Activated CD4-positive, alpha-beta T cell treated with anti-CD3 and anti-CD28 coated beads, Interleukin-2, amount 10 ng/mL, durations not matched to agents 24 days and 14 days (primary cell): ENCODE data around the gene TMCC3. TPM values are rescaled to one million over a fixed set of nuclear protein-coding genes. Genes with fewer than 3 reads are reported as not detected.
"Not testable (repeated sequence)": the region's sequence is repeated elsewhere in the genome, so short reads cannot be mapped to it uniquely, and the experiment has no call there.

Experiments used
- DNase-seq: peaks from one replicate; pipeline ENCODE4 v3.0.0; 2022
- H3K27ac Mint-ChIP-seq: one replicate; pipeline ENCODE4 v1.8.0; 2022; ENCODE audit warnings: mild to moderate bottlenecking, mixed read lengths
- H3K27me3 Mint-ChIP-seq: one replicate; pipeline ENCODE4 v1.8.0; 2022; ENCODE audit warnings: mixed read lengths
- H3K36me3 Mint-ChIP-seq: one replicate; pipeline ENCODE4 v1.8.0; 2022; ENCODE audit warnings: low read depth, mild to moderate bottlenecking, mixed read lengths
- H3K4me1 Mint-ChIP-seq: one replicate; pipeline ENCODE4 v1.8.0; 2021; ENCODE audit warnings: mixed read lengths
- H3K4me3 Mint-ChIP-seq: one replicate; pipeline ENCODE4 v1.8.0; 2022; ENCODE audit warnings: mild to moderate bottlenecking, moderate library complexity, mixed read lengths
- H3K9me3 Mint-ChIP-seq: one replicate; pipeline ENCODE4 v1.8.0; 2021; ENCODE audit warnings: mixed read lengths
- intact Hi-C: fragments of 100-400 bp; cut with micrococcal nuclease; formaldehyde crosslinking; loops from one replicate; pipeline ENCODE4 v1.15.1; 2023
- total RNA-seq: library from RNA; stranded (reverse); gene quantifications from 2 replicates; pipeline ENCODE4 v1.2.3, GENCODE V29; 2022

Gene TMCC3
- total RNA-seq, 1 donor from 2014 or later: not detected

DNA sequence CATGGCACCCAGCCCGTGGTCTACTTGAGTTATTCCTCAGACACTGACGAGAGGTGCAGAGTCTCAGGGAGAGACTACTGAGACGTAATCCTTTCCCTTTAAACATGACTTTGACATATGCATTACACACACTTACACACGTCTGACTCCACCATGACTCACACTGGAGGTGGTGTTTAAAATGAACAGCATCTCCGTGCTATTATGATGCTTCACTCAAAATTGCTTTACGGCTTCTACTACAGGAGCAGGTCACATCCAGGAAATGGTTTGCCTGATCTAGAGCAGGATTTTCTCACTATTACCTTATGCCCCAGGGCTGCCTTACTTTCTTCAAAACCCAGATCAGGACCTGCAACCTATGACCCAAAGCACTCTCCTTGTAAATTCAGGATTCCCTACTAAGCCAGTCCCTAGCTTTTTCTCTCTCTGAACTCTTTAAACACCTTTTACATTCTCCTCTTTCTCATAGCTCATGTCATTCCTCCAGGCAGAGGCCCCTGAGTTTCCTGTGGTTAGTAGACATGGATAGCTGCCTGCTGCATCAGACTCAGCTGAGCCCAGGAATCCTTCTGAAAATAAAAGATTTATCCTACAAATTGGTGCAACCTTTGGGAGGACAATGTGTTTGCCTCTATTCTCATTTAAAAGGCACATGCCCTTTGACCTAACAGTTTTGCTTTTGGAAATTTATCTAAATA is 31.2 kb downstream of the TMCC3 start:
- Mint-ChIP-seq H3K4me1 (peaks cover 13% of the 10 kb centered on the region), H3K36me3 (no peaks in the 10 kb centered on the region), H3K27ac (no peak overlapping the region), H3K4me3 (no peak overlapping the region), H3K27me3 (peaks cover under 1% of the 10 kb centered on the region), H3K9me3 (peaks cover 3% of the 10 kb centered on the region)
- intact Hi-C loops: no loop called here
- DNase-seq: no peak

DNA sequence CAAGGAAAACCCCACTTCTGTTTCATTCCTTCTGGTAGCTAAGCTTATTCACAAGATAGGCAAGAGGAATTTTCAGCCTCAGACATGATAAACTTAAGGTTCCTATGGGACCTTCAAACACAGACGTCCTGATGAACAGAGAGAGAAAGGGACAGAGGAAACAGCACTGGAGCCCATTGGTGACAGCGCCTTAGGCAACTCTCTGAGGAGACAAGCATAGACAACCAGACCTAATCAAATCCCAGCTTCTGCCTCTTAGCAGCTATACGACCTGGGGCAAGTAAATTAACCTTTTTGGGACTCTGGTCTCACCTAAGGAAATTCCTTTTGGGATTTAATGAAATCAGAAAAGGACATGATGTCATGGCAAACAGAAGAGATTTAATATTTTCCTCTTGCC is 33.3 kb downstream of the TMCC3 start:
- Mint-ChIP-seq H3K9me3 (peaks cover 3% of the 10 kb centered on the region), H3K4me1 (peaks cover 10% of the 10 kb centered on the region), H3K27me3 (peaks cover 2% of the 10 kb centered on the region), H3K36me3 (no peaks in the 10 kb centered on the region), H3K27ac (no peak overlapping the region), H3K4me3 (no peak overlapping the region)
- DNase-seq: no peak
- intact Hi-C loops: no loop called here

DNA sequence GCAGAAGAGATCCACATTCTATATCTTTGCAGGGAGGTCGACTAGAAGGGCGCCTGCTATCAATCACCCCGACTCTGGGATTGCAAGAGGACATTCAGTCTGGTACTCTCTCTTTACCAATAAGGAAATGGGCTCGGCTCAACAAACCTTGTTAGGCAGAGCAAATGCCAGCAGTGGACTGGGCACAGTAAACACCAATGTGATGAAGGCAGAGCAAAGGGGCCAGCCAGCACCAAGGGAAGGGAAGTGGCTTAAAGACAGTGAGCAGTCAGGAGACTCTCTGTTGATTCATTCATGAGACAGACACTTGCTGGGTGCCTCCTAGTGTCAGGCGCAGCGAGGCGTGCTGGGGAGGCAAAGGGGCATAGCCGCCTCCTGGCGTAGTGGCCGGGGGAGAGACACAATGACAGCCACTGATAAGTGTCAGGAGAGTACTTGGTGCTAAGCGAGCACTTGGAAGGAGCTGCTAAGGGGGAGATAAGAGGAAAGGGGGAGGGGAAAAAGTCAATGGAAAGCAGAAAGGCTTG is 34.1 kb downstream of the TMCC3 start:
- H3K4me1 Mint-ChIP-seq: peaks cover 2% of the 10 kb centered on the region
- H3K36me3 Mint-ChIP-seq: no peaks in the 10 kb centered on the region
- no peak overlapping the region for H3K27ac Mint-ChIP-seq
- intact Hi-C loops: no loop called here
- no peak for DNase-seq
- peaks cover 3% of the 10 kb centered on the region for H3K9me3 Mint-ChIP-seq
- peaks cover 2% of the 10 kb centered on the region for H3K27me3 Mint-ChIP-seq
- no peak overlapping the region for H3K4me3 Mint-ChIP-seq

GRCh38 chr12:94615260-94616181 is 34.8 kb downstream of the TMCC3 start:
- DNase-seq: no peak
- H3K27ac Mint-ChIP-seq: no peak overlapping the region
- H3K36me3 Mint-ChIP-seq: no peaks in the 10 kb centered on the region
- H3K4me3 Mint-ChIP-seq: no peak overlapping the region
- intact Hi-C loops: no loop called here
- no peaks in the 10 kb centered on the region for H3K4me1 Mint-ChIP-seq
- peaks cover 3% of the 10 kb centered on the region for H3K9me3 Mint-ChIP-seq
- H3K27me3 Mint-ChIP-seq: peaks cover 5% of the 10 kb centered on the region

DNA sequence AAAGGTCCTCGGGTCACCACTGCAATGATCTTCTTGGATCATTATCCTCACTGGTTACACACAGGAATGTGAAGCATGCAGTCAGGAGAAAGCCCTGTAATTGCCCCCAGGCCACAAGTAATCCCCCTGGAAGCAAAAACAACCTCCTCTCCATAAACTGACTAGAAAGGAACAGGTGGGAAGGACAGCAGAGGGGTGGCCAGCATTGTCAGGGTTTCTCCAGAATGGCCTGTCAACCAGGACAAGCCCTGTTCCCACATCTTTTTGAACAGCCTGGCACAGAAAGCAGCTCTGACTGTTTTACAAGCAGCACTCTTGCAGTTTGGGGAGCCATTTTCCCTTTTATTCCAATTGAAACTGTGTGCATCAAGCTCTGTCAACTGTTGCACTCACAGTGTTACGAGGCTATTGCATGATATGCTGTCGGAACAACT is 36.1 kb downstream of the TMCC3 start:
- Mint-ChIP-seq H3K27me3 (peaks cover 16% of the 10 kb centered on the region), H3K36me3 (no peaks in the 10 kb centered on the region), H3K9me3 (peaks cover 3% of the 10 kb centered on the region), H3K27ac (no peak overlapping the region), H3K4me1 (no peaks in the 10 kb centered on the region), H3K4me3 (no peak overlapping the region)
- intact Hi-C loops: no loop called here
- no peak for DNase-seq

- Mint-ChIP-seq H3K9me3 (no peaks in the 10 kb centered on the region), H3K4me1 (no peaks in the 10 kb centered on the region), H3K36me3 (no peaks in the 10 kb centered on the region), H3K27ac (no peak overlapping the region), H3K27me3 (peaks cover 35% of the 10 kb centered on the region), H3K4me3 (no peak overlapping the region)
- intact Hi-C loops: loop anchor here (10.0 kb wide), 2 partner anchors 375 to 925 kb away; no protein-coding TSS in a partner anchor
- DNase-seq: no peak
These were observed 40.4 kb downstream of the TMCC3 start for GRCh38 chr12:94609917-94610443.

GRCh38 chr12:94606810-94607209 is 43.5 kb downstream of the TMCC3 start:
- intact Hi-C loops: loop anchor here (10.0 kb wide), 2 partner anchors 378 to 928 kb away; no protein-coding TSS in a partner anchor
- H3K9me3 Mint-ChIP-seq, DNase-seq, H3K4me1 Mint-ChIP-seq, H3K36me3 Mint-ChIP-seq, H3K27ac Mint-ChIP-seq, H3K4me3 Mint-ChIP-seq: not testable (repeated sequence)
- peaks cover 45% of the 10 kb centered on the region for H3K27me3 Mint-ChIP-seq

DNA sequence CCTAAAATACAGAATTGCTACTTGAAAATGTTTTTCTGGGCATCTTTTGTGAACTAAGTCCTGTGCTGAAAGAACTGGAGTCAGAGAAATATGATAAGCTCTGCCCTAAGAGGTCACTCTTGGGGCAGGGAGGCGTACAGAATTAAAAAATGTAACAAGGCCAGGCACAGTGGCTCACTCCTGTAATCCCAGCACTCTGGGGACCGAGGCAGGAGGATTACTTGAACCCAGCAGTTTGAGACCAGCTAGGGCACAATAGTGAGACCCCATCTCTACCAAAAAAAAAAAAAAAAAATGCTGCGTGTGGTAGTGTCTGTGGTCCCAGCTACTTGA is 46.0 kb downstream of the TMCC3 start:
- no peak for DNase-seq
- intact Hi-C loops: loop anchor here (10.0 kb wide), 2 partner anchors 380 to 930 kb away; no protein-coding TSS in a partner anchor
- Mint-ChIP-seq H3K27me3 (peaks cover 37% of the 10 kb centered on the region), H3K9me3 (no peaks in the 10 kb centered on the region), H3K4me3 (no peak overlapping the region), H3K36me3 (no peaks in the 10 kb centered on the region), H3K27ac (no peak overlapping the region), H3K4me1 (no peaks in the 10 kb centered on the region)

- no peaks in the 10 kb centered on the region for H3K4me1 Mint-ChIP-seq
- intact Hi-C loops: loop anchor here (1.0 to 10.0 kb wide), 4 partner anchors 37 to 931 kb away; no protein-coding TSS in a partner anchor
- peaks cover 38% of the 10 kb centered on the region for H3K27me3 Mint-ChIP-seq
- no peaks in the 10 kb centered on the region for H3K36me3 Mint-ChIP-seq
- no peak overlapping the region for H3K4me3 Mint-ChIP-seq
- peak; percentile 86 for DNase-seq
- no peak overlapping the region for H3K27ac Mint-ChIP-seq
- H3K9me3 Mint-ChIP-seq: no peaks in the 10 kb centered on the region
These were observed 46.7 kb downstream of the TMCC3 start for GRCh38 chr12:94603434-94604365.

- Mint-ChIP-seq H3K27ac (no peak overlapping the region), H3K9me3 (no peaks in the 10 kb centered on the region), H3K27me3 (peaks cover 37% of the 10 kb centered on the region), H3K4me1 (no peaks in the 10 kb centered on the region), H3K4me3 (no peak overlapping the region), H3K36me3 (no peaks in the 10 kb centered on the region)
- intact Hi-C loops: loop anchor here (2.0 to 10.0 kb wide), 3 partner anchors 39 to 933 kb away; no protein-coding TSS in a partner anchor
- DNase-seq: no peak
These were observed 48.3 kb downstream of the TMCC3 start for GRCh38 chr12:94602024-94602423.

GRCh38 chr12:94601307-94601706 is 49.0 kb downstream of the TMCC3 start:
- DNase-seq, H3K4me3 Mint-ChIP-seq, H3K27ac Mint-ChIP-seq, H3K36me3 Mint-ChIP-seq, H3K4me1 Mint-ChIP-seq, H3K9me3 Mint-ChIP-seq: not testable (repeated sequence)
- intact Hi-C loops: loop anchor here (10.0 kb wide), 2 partner anchors 383 to 933 kb away; no protein-coding TSS in a partner anchor
- peaks cover 36% of the 10 kb centered on the region for H3K27me3 Mint-ChIP-seq

GRCh38 chr12:94599189-94599588 is 51.2 kb downstream of the TMCC3 start:
- H3K36me3 Mint-ChIP-seq: no peaks in the 10 kb centered on the region
- intact Hi-C loops: no loop called here
- no peaks in the 10 kb centered on the region for H3K9me3 Mint-ChIP-seq
- DNase-seq: no peak
- H3K4me3 Mint-ChIP-seq: no peak overlapping the region
- peaks cover 30% of the 10 kb centered on the region for H3K27me3 Mint-ChIP-seq
- no peak overlapping the region for H3K27ac Mint-ChIP-seq
- no peaks in the 10 kb centered on the region for H3K4me1 Mint-ChIP-seq

DNA sequence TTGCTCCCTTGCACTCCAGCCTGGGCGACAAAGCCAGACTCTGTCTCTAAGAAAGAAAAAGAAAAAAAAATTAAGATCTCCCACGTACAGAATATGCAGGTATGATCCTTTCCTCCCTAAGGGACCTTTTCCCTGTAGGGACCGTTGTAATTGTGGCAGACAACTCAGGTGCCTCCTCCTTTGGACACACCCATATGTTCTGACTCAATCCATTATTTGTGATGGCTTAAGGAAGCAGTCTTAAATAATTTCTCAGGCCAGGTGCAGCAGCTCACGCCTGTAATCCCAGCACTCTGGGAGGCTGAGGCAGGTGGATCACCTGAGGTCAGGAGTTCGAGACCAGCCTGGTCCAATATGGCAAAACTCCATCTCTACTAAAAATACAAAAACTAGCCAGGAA is 53.1 kb downstream of the TMCC3 start:
- Mint-ChIP-seq H3K9me3 (no peaks in the 10 kb centered on the region), H3K4me3 (no peak overlapping the region), H3K4me1 (no peaks in the 10 kb centered on the region), H3K27me3 (peaks cover 29% of the 10 kb centered on the region), H3K36me3 (no peaks in the 10 kb centered on the region), H3K27ac (no peak overlapping the region)
- intact Hi-C loops: no loop called here
- DNase-seq: no peak
